Activated T-helper 1 cell treated with anti-CD3 and anti-CD28 coated beads, Interleukin-12 subunit alpha, Interleukin-12 subunit beta, Interleukin-2, Interleukin-4 antibody, amounts not matched to agents 30 ng/mL and 10 ng/mL and 1 ng/mL, durations not matched to agents 14 hours and 24 hours and 36 hours (primary cell): ENCODE data around the gene TUBB2B. TPM values are rescaled to one million over a fixed set of nuclear protein-coding genes. Genes with fewer than 3 reads are reported as not detected.
"Not testable (repeated sequence)": the region's sequence is repeated elsewhere in the genome, so short reads cannot be mapped to it uniquely, and the experiment has no call there.

Experiments used
- DNase-seq: peaks from one replicate; pipeline ENCODE4 v3.0.0; 2021; ENCODE audit warnings: low spot score
- H3K27ac Mint-ChIP-seq: one replicate; pipeline ENCODE4 v1.8.0; 2021; ENCODE audit warnings: mild to moderate bottlenecking, mixed read lengths
- H3K27me3 Mint-ChIP-seq: one replicate; pipeline ENCODE4 v1.8.0; 2022; ENCODE audit warnings: mild to moderate bottlenecking, moderate library complexity, mixed read lengths; ENCODE audit not compliant: insufficient read depth
- H3K36me3 Mint-ChIP-seq: one replicate; pipeline ENCODE4 v1.8.0; 2021; ENCODE audit warnings: low read depth, mixed read lengths
- H3K4me1 Mint-ChIP-seq: one replicate; pipeline ENCODE4 v1.8.0; 2021; ENCODE audit warnings: low read depth, mixed read lengths
- H3K4me3 Mint-ChIP-seq: one replicate; pipeline ENCODE4 v1.8.0; 2021; ENCODE audit warnings: mild to moderate bottlenecking, moderate library complexity, mixed read lengths
- H3K9me3 Mint-ChIP-seq: one replicate; pipeline ENCODE4 v1.8.0; 2021; ENCODE audit warnings: mixed read lengths
- intact Hi-C: fragments of 100-400 bp; cut with micrococcal nuclease; formaldehyde crosslinking; loops from one replicate; pipeline ENCODE4 v1.15.1; 2024
- total RNA-seq: library from RNA; stranded (reverse); gene quantifications from 2 replicates; pipeline ENCODE4 v1.2.3, GENCODE V29; 2022

TUBB2B gene
- total RNA-seq, 1 donor from 2014 or later: 0.57 TPM

DNA sequence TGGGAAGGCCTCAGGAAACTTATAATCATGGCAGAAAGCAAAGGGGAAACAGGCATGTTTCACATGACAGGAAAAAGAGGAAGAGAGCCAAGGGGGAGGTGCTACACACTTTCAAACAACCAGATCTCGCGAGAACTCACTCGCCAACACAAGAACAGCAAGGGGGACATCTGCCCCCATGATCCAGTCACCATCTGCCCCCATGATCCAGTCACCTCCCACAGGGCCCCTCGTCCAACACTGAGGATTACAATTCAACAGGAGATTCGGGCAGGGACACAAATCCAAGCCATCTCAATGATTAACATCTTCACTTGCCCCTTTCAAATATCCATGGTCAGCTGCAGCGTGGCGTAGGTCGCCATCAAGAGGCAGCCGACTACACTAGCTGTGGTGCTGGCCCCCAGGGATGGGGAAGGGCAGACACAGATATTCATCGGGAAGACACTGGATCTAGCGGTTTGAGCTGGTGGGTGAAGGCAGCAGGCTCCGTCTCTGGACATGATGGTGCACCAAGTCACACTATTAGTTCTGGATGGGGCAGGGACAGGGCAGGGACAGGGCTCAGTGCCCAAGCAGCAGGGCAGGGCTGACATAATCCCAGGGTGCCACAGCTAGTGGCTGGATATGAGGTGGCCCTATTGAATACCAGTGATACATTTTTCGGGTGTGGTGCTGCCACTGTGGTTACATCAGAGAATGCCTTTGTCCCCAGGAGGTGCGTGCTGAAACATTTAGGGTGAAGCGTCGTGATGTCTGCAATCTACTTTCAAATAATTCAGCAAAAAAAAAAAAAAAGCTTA, 31.6 kb downstream of the TUBB2B start:
- Mint-ChIP-seq H3K27me3 (peaks cover 14% of the 10 kb centered on the region), H3K4me1 (no peaks in the 10 kb centered on the region), H3K9me3 (peaks cover 6% of the 10 kb centered on the region), H3K36me3 (no peaks in the 10 kb centered on the region), H3K27ac (no peak overlapping the region), H3K4me3 (no peak overlapping the region)
- no peak for DNase-seq
- intact Hi-C loops: no loop called here

DNA sequence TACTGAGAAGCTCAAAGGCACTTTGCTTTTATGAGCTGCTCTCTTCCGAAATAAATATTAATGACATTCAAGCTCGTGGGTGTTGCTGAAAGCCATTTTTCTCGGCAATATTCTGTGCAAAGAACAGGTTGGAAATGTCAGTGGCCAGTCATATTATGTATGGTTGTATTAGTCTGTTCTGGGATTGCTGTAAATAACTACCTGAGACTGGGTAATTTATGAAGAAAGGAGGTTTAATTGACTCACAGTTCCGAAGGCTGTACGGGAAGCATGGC, 32.1 kb downstream of the TUBB2B start:
- Mint-ChIP-seq H3K4me1 (no peaks in the 10 kb centered on the region), H3K9me3 (peaks cover 4% of the 10 kb centered on the region), H3K27me3 (peaks cover 12% of the 10 kb centered on the region), H3K4me3 (no peak overlapping the region), H3K27ac (no peak overlapping the region), H3K36me3 (no peaks in the 10 kb centered on the region)
- no peak for DNase-seq
- intact Hi-C loops: no loop called here

DNA sequence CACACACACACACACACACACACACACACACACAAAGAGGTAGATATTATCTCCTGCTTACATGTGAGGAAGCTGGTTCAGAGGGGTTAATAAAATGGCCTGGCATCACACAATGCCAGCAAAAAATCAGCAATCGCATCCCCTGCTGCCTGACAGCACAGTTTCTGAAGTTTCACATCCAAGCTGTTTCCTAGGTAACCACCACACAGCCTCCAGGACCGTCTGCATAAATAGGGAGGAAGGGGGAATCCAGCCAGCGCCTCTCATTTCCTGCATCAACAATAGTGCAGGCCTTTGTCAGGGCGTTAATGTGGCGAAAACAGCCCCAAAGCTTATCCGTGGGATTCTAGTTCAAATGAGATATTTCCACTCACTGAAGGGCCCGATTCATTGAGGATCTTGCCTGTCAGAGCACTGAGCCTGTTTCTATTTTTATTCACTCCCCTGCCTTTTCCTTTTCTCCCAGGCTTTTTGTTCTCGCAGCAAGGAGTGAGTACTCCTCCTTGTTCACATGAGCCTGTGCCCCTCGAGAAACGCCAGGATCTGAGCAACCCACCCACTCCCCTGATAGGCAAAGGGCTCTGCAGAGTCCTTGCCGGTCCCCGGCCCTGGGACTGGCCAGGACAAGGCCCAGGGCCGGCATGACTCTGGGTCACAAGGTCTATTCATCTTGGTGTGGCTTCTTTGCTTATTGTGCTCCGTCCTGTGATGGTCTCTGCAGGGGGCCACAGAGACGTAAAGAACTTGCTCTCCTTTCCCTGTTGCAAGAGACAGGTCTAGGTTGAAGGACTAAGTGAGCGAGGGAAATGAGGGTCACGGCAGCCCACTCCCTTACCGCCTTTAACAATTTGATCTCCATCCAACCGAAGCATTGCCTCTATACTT, 32.7 kb downstream of the TUBB2B start:
- H3K27me3 Mint-ChIP-seq: peaks cover 8% of the 10 kb centered on the region
- no peak overlapping the region for H3K27ac Mint-ChIP-seq
- intact Hi-C loops: no loop called here
- H3K4me3 Mint-ChIP-seq: no peak overlapping the region
- no peaks in the 10 kb centered on the region for H3K4me1 Mint-ChIP-seq
- H3K9me3 Mint-ChIP-seq: no peaks in the 10 kb centered on the region
- no peak for DNase-seq
- no peaks in the 10 kb centered on the region for H3K36me3 Mint-ChIP-seq

DNA sequence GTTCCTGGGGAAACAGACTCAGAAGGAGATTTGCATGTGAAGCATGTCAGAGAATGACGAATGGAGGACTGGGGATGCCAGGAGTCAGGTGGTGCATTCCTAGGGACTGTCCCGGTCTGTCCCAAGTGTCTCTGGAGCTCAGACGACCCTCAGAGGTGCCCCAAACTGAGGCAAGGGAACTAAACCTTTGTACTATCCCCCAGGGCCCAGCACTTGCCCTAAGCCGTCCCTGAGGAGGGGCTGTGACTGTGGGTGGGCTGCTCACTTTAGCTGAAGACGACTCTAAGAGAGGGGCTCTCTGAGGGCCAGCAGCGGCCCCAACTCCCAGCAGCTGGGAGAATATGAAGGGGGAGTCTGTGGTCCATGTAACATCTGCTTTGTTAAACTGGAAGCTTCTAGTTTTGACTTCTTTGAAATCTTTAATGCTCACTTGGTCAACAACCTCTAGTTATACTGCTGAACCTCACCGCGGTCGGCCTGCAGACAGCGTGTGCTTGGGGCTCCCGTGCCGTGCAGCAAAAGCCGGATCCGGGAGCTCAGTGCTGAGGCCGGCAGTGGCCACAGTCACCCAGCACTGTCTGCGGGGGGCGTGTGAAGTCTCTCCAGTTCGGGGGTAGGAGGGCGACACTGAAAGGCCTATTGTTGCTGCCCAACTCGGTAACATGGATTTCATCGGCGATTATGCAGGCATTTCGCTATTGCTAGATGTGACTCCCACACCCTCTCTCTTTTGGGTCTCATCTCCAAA, 34.2 kb downstream of the TUBB2B start:
- H3K27ac Mint-ChIP-seq: no peak overlapping the region
- H3K4me3 Mint-ChIP-seq: no peak overlapping the region
- H3K9me3 Mint-ChIP-seq: no peaks in the 10 kb centered on the region
- H3K36me3 Mint-ChIP-seq: no peaks in the 10 kb centered on the region
- intact Hi-C loops: no loop called here
- no peaks in the 10 kb centered on the region for H3K4me1 Mint-ChIP-seq
- no peak for DNase-seq
- H3K27me3 Mint-ChIP-seq: peaks cover 8% of the 10 kb centered on the region

DNA sequence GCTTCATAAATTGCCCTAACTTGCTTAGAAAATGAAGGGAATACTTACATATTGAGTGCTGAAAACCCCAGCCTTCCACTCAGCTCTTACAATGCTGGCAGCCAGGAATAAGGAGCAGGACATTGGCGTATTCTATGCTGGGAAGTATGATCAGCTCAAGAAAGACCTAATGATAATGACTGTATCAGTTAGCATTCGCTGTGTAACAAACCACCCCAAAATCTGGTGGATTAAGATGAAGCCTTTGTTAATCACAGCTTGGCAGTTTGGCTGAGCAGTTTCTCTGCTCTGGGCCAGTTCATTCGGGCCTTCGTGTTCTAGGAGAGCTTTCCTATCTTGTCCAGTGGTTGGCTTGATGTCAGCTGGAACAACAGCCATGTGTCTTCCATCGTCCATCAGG, 36.7 kb downstream of the TUBB2B start:
- peaks cover 11% of the 10 kb centered on the region for H3K27me3 Mint-ChIP-seq
- H3K9me3 Mint-ChIP-seq: no peaks in the 10 kb centered on the region
- no peak overlapping the region for H3K27ac Mint-ChIP-seq
- no peaks in the 10 kb centered on the region for H3K36me3 Mint-ChIP-seq
- no peak overlapping the region for H3K4me3 Mint-ChIP-seq
- intact Hi-C loops: no loop called here
- no peaks in the 10 kb centered on the region for H3K4me1 Mint-ChIP-seq
- no peak for DNase-seq

DNA sequence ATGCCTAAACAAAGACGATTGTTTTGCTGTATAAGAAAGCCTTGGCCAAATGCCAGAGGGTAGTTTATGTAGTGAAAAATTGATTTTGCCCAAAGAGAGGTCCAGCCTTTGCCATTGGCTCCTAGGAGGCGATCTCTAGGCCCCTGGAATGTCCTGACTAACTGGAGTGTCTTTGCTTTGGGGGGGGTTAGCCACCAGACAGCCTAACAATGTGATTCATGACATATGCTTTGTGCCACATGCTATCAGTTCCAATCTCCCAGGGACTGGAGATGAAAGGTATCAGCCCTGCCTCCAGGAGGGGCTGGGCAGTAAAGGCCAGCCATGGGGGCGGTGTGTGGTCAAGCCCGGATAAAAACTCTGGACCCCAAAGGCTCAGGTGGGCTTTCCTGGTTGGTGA, 37.4 kb downstream of the TUBB2B start:
- DNase-seq: no peak
- Mint-ChIP-seq H3K27ac (no peak overlapping the region), H3K9me3 (no peaks in the 10 kb centered on the region), H3K4me3 (no peak overlapping the region), H3K36me3 (no peaks in the 10 kb centered on the region), H3K4me1 (no peaks in the 10 kb centered on the region), H3K27me3 (peaks cover 12% of the 10 kb centered on the region)
- intact Hi-C loops: no loop called here

DNA sequence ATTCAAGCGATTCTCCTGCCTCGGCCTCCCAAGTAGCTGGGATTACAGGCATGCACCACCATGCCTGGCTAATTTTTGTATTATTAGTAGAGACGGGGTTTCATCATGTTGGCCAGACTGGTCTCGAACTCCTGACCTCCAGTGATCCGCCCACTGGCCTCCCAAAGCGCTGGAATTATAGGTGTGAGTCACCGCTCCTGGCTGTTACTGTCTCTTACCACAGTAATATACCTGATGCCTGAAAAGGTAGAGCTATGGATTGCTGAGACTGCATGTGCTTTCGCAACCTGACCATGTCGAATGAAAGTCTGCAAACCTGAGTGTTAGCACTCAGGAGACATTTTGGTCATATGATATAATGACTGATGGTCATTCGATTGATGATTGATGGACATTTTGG, 38.3 kb downstream of the TUBB2B start:
- DNase-seq, H3K4me1 Mint-ChIP-seq, H3K9me3 Mint-ChIP-seq, H3K36me3 Mint-ChIP-seq, H3K27ac Mint-ChIP-seq, H3K4me3 Mint-ChIP-seq, intact Hi-C loops: not testable (repeated sequence)
- peaks cover 18% of the 10 kb centered on the region for H3K27me3 Mint-ChIP-seq

DNA sequence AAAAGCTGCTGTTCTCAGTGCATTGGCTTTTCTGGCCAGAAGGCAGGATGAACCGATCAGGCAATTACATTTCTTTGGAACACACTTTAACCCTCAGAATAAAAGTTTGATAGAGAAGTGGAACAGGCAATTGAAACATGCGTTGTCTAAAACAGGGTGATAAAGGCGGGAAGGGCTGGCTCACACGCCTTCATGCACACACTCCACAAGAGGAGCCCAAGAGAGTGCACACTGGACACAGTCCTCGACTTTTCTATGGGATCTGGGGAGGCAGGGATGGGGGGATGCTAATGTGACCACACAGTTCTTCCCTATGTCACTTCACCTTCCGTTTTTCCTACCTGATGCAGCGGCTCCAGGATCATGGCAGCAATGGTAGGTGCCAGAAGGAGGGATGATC, 39.2 kb downstream of the TUBB2B start:
- no peak overlapping the region for H3K27ac Mint-ChIP-seq
- H3K36me3 Mint-ChIP-seq: no peaks in the 10 kb centered on the region
- no peak for DNase-seq
- H3K9me3 Mint-ChIP-seq: no peaks in the 10 kb centered on the region
- H3K4me3 Mint-ChIP-seq: no peak overlapping the region
- intact Hi-C loops: no loop called here
- no peaks in the 10 kb centered on the region for H3K4me1 Mint-ChIP-seq
- H3K27me3 Mint-ChIP-seq: peaks cover 18% of the 10 kb centered on the region

DNA sequence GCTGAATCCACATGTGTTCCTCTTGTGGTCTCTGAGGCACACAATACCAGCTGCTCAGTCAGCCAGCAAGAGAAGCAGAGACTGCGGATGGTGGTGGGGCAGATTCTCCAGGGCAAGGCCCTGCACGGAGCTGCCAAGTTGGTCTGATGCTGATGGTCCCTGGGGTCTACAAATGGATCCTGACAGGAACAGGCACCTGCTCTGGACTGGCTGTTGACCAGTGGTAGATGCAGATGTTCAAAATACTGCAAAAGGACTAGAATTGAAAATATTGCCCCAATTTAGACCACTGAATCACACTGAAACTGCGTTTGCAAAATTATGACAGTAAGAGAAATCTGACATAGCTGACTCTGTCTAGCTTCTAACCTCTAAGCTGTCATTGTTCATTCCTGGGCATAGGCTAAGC, 40.5 kb downstream of the TUBB2B start:
- Mint-ChIP-seq H3K27me3 (peaks cover 18% of the 10 kb centered on the region), H3K4me3 (no peak overlapping the region), H3K27ac (no peak overlapping the region), H3K4me1 (no peaks in the 10 kb centered on the region), H3K9me3 (no peaks in the 10 kb centered on the region), H3K36me3 (no peaks in the 10 kb centered on the region)
- DNase-seq: no peak
- intact Hi-C loops: no loop called here

DNA sequence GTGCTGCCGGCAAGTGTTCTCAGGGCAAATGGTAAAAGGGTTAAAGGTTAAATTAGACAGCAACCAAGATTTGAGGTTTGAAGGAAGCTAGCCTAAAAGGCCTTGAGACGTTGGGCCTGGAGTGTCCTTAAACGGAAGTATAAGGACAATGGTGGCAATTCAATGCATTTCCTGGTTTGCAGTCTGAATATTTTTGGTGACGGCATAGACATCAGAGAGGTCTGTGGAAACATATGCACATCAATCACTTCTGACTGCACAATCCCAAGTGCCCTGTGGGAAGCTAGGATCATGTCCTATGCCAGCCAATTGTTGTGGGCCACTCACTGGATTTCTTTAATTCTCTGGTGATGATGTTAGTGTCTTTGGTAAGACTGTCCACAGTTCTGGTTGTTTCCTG, 44.4 kb downstream of the TUBB2B start:
- DNase-seq: no peak
- Mint-ChIP-seq H3K27ac (no peak overlapping the region), H3K27me3 (peaks cover 18% of the 10 kb centered on the region), H3K4me3 (no peak overlapping the region), H3K9me3 (no peaks in the 10 kb centered on the region), H3K4me1 (no peaks in the 10 kb centered on the region), H3K36me3 (no peaks in the 10 kb centered on the region)
- intact Hi-C loops: no loop called here

DNA sequence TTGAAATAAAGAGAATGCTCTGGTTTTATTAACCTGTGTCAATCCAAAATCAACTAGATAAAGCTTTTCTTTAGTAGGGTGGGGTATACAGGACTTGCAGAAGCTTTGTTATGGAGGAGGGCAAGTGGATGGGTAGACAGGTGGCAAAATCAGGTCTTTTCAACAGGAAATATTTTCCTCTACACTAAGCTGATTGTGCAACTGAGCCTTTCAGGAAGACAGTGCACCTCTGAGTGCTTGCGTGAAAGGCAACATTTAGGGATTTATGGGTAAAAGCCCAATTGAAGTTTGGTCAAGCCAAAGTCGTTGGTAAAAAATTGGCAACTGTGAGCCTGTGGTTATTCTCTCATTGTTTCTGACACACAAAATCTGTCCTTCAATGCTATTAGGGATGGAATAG, 46.3 kb downstream of the TUBB2B start:
- Mint-ChIP-seq H3K27me3 (peaks cover 17% of the 10 kb centered on the region), H3K4me3 (no peak overlapping the region), H3K9me3 (no peaks in the 10 kb centered on the region), H3K4me1 (peaks cover 5% of the 10 kb centered on the region), H3K36me3 (no peaks in the 10 kb centered on the region), H3K27ac (no peak overlapping the region)
- no peak for DNase-seq
- intact Hi-C loops: loop anchor here (1.0 kb wide), 1 partner anchor 25 kb away; no protein-coding TSS in a partner anchor

DNA sequence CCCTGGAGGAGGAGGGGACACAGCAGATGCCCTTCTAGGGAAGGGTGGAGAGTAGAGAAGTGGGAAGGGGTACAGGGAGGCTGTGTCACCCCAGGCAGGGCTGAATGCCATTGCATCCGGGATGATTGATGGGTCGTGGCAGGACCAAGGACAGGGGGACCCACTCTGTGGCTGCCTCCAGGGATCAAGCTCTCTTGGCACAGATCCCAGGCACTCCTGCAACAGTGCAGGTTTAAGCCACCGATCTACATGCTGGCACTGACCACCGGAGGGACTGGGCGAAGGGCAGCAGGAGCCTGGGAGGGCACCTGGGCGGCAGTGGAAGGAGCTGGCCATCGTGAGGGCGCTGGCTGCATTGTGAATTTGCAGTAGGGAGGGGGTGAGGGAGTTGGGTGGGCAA, 47.5 kb downstream of the TUBB2B start:
- DNase-seq, H3K9me3 Mint-ChIP-seq, H3K4me1 Mint-ChIP-seq, intact Hi-C loops, H3K36me3 Mint-ChIP-seq: not testable (repeated sequence)
- Mint-ChIP-seq H3K27me3 (peaks cover 16% of the 10 kb centered on the region), H3K4me3 (peak overlapping the region; percentile 69), H3K27ac (peak overlapping the region; percentile 71)

DNA sequence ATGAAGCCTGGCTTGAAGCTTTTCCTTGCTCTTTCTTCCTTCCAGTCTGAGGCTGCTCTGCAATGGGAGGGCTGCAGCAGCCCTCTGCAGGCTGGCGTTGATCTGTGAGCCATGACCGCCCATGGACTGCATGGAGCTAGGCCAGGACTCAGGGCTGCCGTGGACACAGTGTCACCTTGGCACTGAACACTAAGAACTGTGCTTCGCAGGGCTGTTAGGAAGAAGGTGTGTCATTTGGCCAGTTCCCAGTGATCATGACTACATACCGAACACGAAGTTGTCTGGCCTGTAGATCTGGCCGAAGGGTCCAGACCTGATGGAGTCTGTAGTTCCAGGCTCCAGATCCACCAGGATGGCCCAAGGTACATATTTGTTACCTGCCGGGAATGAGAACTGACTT, 48.8 kb downstream of the TUBB2B start:
- H3K27me3 Mint-ChIP-seq, H3K27ac Mint-ChIP-seq, H3K4me1 Mint-ChIP-seq, H3K36me3 Mint-ChIP-seq, DNase-seq, intact Hi-C loops, H3K9me3 Mint-ChIP-seq, H3K4me3 Mint-ChIP-seq: not testable (repeated sequence)
